Myometrial cell (primary cell): ENCODE results near the gene INSIG1. TPM values are rescaled to one million over a fixed set of nuclear protein-coding genes. Genes with fewer than 3 reads are reported as not detected.

Experiments
- total RNA-seq: library from RNA; depleted of rRNA; stranded (reverse); fragments of >200 nt; gene quantifications from 2 replicates; pipeline ENCODE4 v1.2.3, GENCODE V29; 2015

Gene INSIG1
- total RNA-seq = 694 and 756 TPM in 2 replicates

GRCh38 chr7:155297517-155298287 lies at the start of gene INSIG1:
TSS of gene INSIG1 (plus strand) at chr7:155297878. CDS start at chr7:155298286, 408 bp downstream.

Other genes starting within 250 kb of the INSIG1 start
- not detected in 2 replicates for gene HTR5A, start 227.6 kb upstream of the INSIG1 start, total RNA-seq
- not detected in 2 replicates for gene EN2, start 160.3 kb downstream of the INSIG1 start, total RNA-seq
- gene CNPY1, start 248.7 kb downstream of the INSIG1 start, total RNA-seq = not detected in 2 replicates